Natural killer cell (primary cell): ENCODE results near the gene DENND5B. TPM values are rescaled to one million over a fixed set of nuclear protein-coding genes. Genes with fewer than 3 reads are reported as not detected.

Source experiments
- ATAC-seq, 3 donors: fragments of 150-1000 bp in 2 of 3; fragments of 200-7000 bp in 1 of 3; cut with Tn5 transposase; 1 replicate in 1 of 3; 2 replicates in 2 of 3; pipeline ENCODE4 v1.10.0; 2021; ENCODE audit warnings: mild to moderate bottlenecking in 2 of 3, moderate library complexity in 2 of 3
- DNase-seq, 2 donors: peaks; one replicate each; pipeline versions ENCODE4 v3.0.0 to v3.0.0-alpha.2; 2013 to 2021; ENCODE audit warnings: mixed read lengths in 1 of 2
- H3K27ac ChIP-seq: one replicate; pipeline ENCODE4 v1.5.1; 2013; ENCODE audit warnings: mild to moderate bottlenecking, low read length
- H3K27me3 ChIP-seq: one replicate; pipeline ENCODE4 v1.6.1; 2013; ENCODE audit warnings: low read length; ENCODE audit not compliant: control insufficient read depth, insufficient read depth
- H3K36me3 ChIP-seq: one replicate; pipeline ENCODE4 v1.6.1; 2013; ENCODE audit warnings: low read length; ENCODE audit not compliant: control insufficient read depth, insufficient read depth
- H3K4me1 ChIP-seq: one replicate; pipeline ENCODE4 v1.6.1; 2013; ENCODE audit warnings: low read length; ENCODE audit not compliant: control insufficient read depth, insufficient read depth
- H3K4me3 ChIP-seq: one replicate; pipeline ENCODE4 v1.5.1; 2013; ENCODE audit warnings: low read length
- H3K9me3 ChIP-seq: one replicate; pipeline ENCODE4 v1.6.1; 2013; ENCODE audit warnings: low read length; ENCODE audit not compliant: control insufficient read depth, insufficient read depth
- H3K27ac Mint-ChIP-seq, 2 donors: one replicate each; pipeline ENCODE4 v1.8.0; 2022; ENCODE audit warnings: mild to moderate bottlenecking in 2 of 2, mixed read lengths in 2 of 2, moderate library complexity in 1 of 2
- H3K27me3 Mint-ChIP-seq, 2 donors: one replicate each; pipeline ENCODE4 v1.8.0; 2022; ENCODE audit warnings: low read depth in 2 of 2, mixed read lengths in 2 of 2
- H3K36me3 Mint-ChIP-seq: one replicate; pipeline ENCODE4 v1.8.0; 2022; ENCODE audit warnings: mixed read lengths
- H3K4me1 Mint-ChIP-seq, 2 donors: one replicate each; pipeline ENCODE4 v1.8.0; 2022; ENCODE audit warnings: mixed read lengths in 2 of 2
- H3K4me3 Mint-ChIP-seq: one replicate; pipeline ENCODE4 v1.8.0; 2022; ENCODE audit warnings: mild to moderate bottlenecking, moderate library complexity, mixed read lengths
- H3K9me3 Mint-ChIP-seq, 2 donors: one replicate each; pipeline ENCODE4 v1.8.0; 2022; ENCODE audit warnings: mixed read lengths in 2 of 2
- CTCF ChIP-seq: fragments of 200-600 bp; IDR thresholded peaks from one replicate; pipeline ENCODE4 v1.8.0; 2022; ENCODE audit warnings: antibody characterized with exemption
- WGBS: methylation state at CpG from one replicate; pipeline ENCODE4 v1.1.7; 2013; ENCODE audit warnings: missing lambda C conversion rate; ENCODE audit not compliant: insufficient coverage; 5-methylcytosine and 5-hydroxymethylcytosine counted together
- intact Hi-C: fragments of 100-400 bp; cut with micrococcal nuclease; formaldehyde crosslinking; loops from one replicate; pipeline ENCODE4 v1.14.2; 2022
- total RNA-seq, 4 donors: library from RNA; stranded (reverse); fragments of 120-200 nt in 1 of 4; gene quantifications; one replicate each; pipeline versions ENCODE4 v1.2.3 to v1.2.4, GENCODE V29; 2013 to 2022

Gene DENND5B
- total RNA-seq, 3 donors from 2014 or later (not counting 1 experiment from before 2014, with no cell fraction given) = 0.52 to 2.4 (median 0.70) TPM

DNA sequence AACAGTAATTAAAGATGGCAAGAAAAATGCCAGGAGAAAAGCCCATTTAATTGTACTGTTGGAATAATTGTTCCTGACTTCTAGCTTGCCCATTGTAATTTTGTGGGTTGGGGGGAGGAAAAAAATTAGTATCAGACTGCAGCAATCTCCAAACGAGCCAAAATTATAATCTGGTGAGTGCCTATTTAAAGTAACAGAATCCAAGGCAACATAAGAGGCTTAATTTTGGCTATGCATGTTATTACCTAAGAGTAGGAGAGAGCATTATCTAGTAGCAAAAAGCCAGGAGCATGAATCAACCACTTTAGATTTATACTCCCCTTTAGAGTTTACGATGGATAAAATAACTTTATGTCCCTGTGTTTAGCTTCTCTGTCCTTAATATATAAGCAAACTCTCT, 14.6 kb upstream of the DENND5B start:
- peaks cover 0 to 16% of the 10 kb centered on the region in 2 donors for H3K27me3 Mint-ChIP-seq
- 85% methylated on average over 1 of the region's 2 CpGs for WGBS
- no peak overlapping the region for H3K4me3 ChIP-seq
- no peaks in the 10 kb centered on the region for H3K27me3 ChIP-seq
- H3K27ac Mint-ChIP-seq = no peak overlapping the region
- peaks cover 0 to 8% of the 10 kb centered on the region in 2 donors for H3K9me3 Mint-ChIP-seq
- no peak overlapping the region for H3K27ac ChIP-seq
- H3K9me3 ChIP-seq = peaks cover 14% of the 10 kb centered on the region
- H3K36me3 Mint-ChIP-seq = peaks cover 7% of the 10 kb centered on the region
- no peaks in the 10 kb centered on the region for H3K4me1 ChIP-seq
- DNase-seq = no peak
- TF ChIP-seq CTCF = no peak
- no peak for ATAC-seq
- intact Hi-C loops = no loop called here
- H3K4me3 Mint-ChIP-seq = no peak overlapping the region
- H3K36me3 ChIP-seq = no peaks in the 10 kb centered on the region
- no peaks in the 10 kb centered on the region for H3K4me1 Mint-ChIP-seq

GRCh38 chr12:31603546-31604009, 12.6 kb upstream of the DENND5B start:
- no peak for DNase-seq
- WGBS = 63% methylated on average over 3 of the region's 3 CpGs

GRCh38 chr12:31600750-31601149, 9.8 kb upstream of the DENND5B start:
- WGBS = 100% methylated on average over 3 of the region's 4 CpGs
- H3K27me3 ChIP-seq = no peaks in the 10 kb centered on the region
- no peak overlapping the region for H3K27ac ChIP-seq
- Mint-ChIP-seq H3K36me3 (no peaks in the 10 kb centered on the region), H3K27ac (no peak overlapping the region), H3K4me1 (no peaks in the 10 kb centered on the region), H3K9me3 (no peaks in the 10 kb centered on the region), H3K4me3 (no peak overlapping the region), H3K27me3 (peaks cover 0 to 25% of the 10 kb centered on the region in 2 donors)
- no peak for DNase-seq
- H3K4me3 ChIP-seq = no peak overlapping the region
- no peak for TF ChIP-seq CTCF
- H3K9me3 ChIP-seq = no peaks in the 10 kb centered on the region
- no peaks in the 10 kb centered on the region for H3K4me1 ChIP-seq
- no peak for ATAC-seq
- intact Hi-C loops = no loop called here
- no peaks in the 10 kb centered on the region for H3K36me3 ChIP-seq

More at GRCh38 chr12:31603546-31604009, 12.6 kb upstream of the DENND5B start:
- Mint-ChIP-seq H3K36me3 (peaks cover 7% of the 10 kb centered on the region), H3K9me3 (peaks cover 0 to 8% of the 10 kb centered on the region in 2 donors), H3K27ac (no peak overlapping the region), H3K4me1 (no peaks in the 10 kb centered on the region), H3K4me3 (no peak overlapping the region), H3K27me3 (peaks cover 0 to 16% of the 10 kb centered on the region in 2 donors)
- no peaks in the 10 kb centered on the region for H3K4me1 ChIP-seq
- peak in 1 of 3 donors; percentile 37 for ATAC-seq
- H3K27ac ChIP-seq = no peak overlapping the region
- H3K9me3 ChIP-seq = peaks cover 12% of the 10 kb centered on the region
- no peak for TF ChIP-seq CTCF
- H3K4me3 ChIP-seq = no peak overlapping the region
- intact Hi-C loops = no loop called here
- H3K27me3 ChIP-seq = no peaks in the 10 kb centered on the region
- no peaks in the 10 kb centered on the region for H3K36me3 ChIP-seq

- no peak overlapping the region for H3K27ac Mint-ChIP-seq
- 80% methylated on average over 3 of the region's 5 CpGs for WGBS
- H3K27me3 ChIP-seq = no peaks in the 10 kb centered on the region
- H3K4me3 ChIP-seq = no peak overlapping the region
- no peaks in the 10 kb centered on the region for H3K9me3 Mint-ChIP-seq
- intact Hi-C loops = no loop called here
- H3K9me3 ChIP-seq = no peaks in the 10 kb centered on the region
- H3K36me3 ChIP-seq = no peaks in the 10 kb centered on the region
- no peaks in the 10 kb centered on the region for H3K4me1 ChIP-seq
- H3K36me3 Mint-ChIP-seq = no peaks in the 10 kb centered on the region
- peaks cover 3 to 27% of the 10 kb centered on the region in 2 donors for H3K27me3 Mint-ChIP-seq
- H3K4me3 Mint-ChIP-seq = no peak overlapping the region
- H3K4me1 Mint-ChIP-seq = no peaks in the 10 kb centered on the region
- no peak overlapping the region for H3K27ac ChIP-seq
- ATAC-seq = no peak
- no peak for DNase-seq
- TF ChIP-seq CTCF = no peak
These were observed 9.3 kb upstream of the DENND5B start for GRCh38 chr12:31600252-31600651.
